GM18505 (cell line): Measurements from ENCODE around the gene TSPAN9.

Experiments used
- ATAC-seq: cut with Tn5 transposase; IDR thresholded peaks from one replicate; pipeline ENCODE4 v1.9.1; 2021; ENCODE audit not compliant: unreplicated experiment
- POLR2A ChIP-seq: IDR thresholded peaks from 4 replicates; pipeline ENCODE4 v1.6.1; 2011; ENCODE audit warnings: borderline replicate concordance; ENCODE audit not compliant: insufficient read depth, insufficient read length; ENCODE audit errors: extremely low read depth

TSPAN9 gene

DNA sequence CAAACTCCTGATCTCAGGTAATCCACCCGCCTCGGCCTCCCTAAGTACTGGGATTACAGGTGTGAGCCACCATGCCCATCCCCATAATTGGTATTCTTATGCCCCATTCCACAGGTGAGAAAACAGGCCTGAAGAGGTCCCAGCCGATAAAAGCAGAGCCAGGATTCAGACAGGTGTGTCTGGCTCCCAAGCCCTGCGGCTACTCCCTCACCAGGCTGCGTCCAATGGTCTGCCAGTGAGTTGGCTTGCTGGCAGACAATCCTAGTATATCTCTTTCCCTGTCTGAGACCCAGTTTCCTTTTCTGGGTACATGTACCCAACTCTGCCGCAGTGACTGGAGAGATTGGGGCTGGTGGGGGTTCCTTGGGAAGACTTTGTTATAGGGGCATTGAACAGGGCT, 1.9 kb upstream of the TSPAN9 start:
- no peak for ATAC-seq
- TF ChIP-seq POLR2A: no peak

- ATAC-seq: no peak
- no peak for TF ChIP-seq POLR2A
Observed at GRCh38 chr12:3077572-3078081, 448 bp downstream of the TSPAN9 start.

DNA sequence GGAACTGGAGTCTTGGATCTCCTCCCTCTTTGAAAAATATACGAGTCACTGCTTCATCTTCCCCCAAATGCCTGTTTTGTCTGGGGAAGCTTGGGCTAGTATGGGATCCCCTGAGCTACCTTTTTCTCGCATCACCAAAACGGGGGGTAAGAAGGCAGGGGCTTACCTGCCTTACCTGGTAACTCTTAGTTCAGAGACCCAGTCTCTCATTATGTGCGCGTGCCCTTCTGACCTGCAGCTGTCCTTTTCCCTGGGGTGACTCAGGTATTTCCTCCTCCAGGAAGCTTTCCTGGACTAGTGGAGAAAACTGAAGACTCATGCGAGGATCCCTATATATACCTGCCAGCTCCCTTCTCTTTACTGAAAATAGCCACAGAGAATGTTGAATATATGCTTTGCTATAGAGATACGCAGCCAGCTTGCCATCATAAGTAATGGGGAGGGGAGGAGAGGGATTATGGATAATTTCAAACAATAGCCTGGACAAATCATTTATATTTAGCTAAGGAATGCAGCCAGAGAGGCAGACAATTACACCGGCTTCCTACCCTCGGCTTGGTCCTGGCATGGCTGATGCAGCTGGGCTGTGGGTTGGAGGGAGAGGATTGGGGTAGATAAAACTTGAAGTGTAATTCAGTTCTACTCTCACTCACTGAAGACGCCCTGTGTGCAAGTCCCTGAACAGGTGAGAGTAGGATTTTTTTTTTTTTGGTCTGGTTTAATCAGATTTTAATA, 1.1 kb downstream of the TSPAN9 start:
- no peak for ATAC-seq
- no peak for TF ChIP-seq POLR2A

DNA sequence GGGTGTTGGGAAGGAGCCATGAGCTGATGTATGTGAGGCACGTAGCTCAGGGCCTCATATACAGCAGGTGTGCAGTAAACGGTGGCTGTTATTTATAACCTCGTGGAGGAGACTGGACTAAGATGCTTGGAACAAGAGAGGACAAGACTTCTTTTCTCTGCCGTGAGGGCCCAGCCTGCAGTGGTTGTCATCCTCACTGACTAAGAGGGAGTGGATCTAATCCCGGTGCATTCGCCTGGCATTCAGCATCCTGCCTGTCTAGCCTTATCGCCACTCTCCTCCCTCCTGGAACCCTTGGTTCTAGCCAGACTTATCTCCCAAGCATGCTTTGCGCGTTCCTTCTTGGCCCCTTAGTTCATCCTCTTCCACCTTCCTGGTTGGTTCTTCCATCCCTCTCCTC, 3.9 kb downstream of the TSPAN9 start:
- ATAC-seq: no peak
- TF ChIP-seq POLR2A: no peak

GRCh38 chr12:3081886-3082285, 4.7 kb downstream of the TSPAN9 start:
- ATAC-seq: no peak
- no peak for TF ChIP-seq POLR2A

- no peak for TF ChIP-seq POLR2A
- ATAC-seq: no peak
Observed at GRCh38 chr12:3083241-3083920, 6.2 kb downstream of the TSPAN9 start.

DNA sequence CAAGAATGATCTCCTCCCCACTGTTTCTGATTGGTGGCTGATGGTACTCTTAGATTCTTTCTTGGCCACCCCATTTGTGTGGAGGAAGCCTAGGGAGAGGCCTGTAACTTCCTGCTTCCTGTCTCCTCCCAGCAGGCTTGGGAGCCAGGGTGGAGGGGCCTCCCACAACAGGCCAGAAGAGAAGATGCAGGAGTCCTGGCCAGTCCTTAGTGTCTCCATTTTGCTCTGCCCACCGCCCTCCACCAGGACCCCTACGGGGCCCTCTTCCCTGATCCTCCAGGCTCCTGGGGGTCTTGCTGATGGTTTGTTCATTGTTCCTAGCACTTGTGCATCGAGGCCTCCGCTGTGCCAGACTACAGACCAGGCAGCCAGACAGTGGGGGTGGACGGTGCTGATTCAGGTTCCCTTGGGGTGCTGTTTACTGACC, 6.8 kb downstream of the TSPAN9 start:
- TF ChIP-seq POLR2A: no peak
- ATAC-seq: no peak

- no peak for ATAC-seq
- no peak for TF ChIP-seq POLR2A
Observed at GRCh38 chr12:3084742-3085141, 7.6 kb downstream of the TSPAN9 start.

GRCh38 chr12:3085341-3086139, 8.4 kb downstream of the TSPAN9 start:
- TF ChIP-seq POLR2A: no peak
- ATAC-seq: no peak

DNA sequence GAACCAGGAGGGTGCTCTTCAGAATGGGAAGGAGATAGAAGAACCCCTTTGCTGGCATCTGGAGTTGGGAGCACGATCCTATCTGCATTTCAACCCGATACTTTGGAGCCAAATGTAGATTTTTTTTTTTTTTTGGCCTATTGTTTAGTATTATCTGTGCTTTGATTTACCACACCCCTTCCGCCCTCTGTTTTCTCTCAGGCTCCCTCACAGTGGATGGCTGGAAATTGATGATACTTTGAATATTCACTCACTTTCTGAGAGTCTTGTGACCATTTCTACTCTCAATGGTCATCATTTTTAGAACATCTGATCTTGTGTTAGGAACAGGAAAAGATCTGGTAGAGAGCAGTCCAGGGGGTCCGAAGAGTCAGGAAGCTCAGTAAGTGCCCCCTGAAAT, 9.0 kb downstream of the TSPAN9 start:
- TF ChIP-seq POLR2A: no peak
- ATAC-seq: no peak

DNA sequence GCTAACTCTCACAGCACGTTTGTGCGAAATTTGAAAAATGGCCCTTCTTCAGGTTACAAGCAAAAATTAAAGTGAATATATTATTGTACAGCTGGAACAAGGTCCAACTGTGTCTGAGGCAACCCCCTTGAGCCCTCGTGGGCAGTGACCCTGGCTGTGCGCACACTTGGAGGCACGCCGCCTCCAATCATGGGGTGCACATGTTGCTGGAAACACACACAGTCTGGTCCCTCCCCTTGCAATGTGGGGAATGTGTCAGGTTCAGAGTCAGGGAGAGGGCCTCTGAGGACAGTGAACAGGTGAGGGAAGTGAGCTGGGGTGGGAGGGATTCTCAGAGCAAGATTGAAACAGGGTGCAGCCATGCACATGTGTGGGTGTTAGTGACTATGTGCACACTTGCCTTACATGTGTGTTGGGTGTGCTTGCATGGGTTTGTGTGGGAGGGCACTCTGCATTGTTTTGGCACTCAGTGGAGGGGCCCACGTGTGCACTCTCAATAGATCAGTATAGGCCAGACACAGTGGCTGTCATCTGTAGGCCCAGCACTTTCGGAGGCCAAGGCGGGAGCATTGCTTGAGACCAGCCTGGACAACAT, 9.6 kb downstream of the TSPAN9 start:
- TF ChIP-seq POLR2A: no peak

DNA sequence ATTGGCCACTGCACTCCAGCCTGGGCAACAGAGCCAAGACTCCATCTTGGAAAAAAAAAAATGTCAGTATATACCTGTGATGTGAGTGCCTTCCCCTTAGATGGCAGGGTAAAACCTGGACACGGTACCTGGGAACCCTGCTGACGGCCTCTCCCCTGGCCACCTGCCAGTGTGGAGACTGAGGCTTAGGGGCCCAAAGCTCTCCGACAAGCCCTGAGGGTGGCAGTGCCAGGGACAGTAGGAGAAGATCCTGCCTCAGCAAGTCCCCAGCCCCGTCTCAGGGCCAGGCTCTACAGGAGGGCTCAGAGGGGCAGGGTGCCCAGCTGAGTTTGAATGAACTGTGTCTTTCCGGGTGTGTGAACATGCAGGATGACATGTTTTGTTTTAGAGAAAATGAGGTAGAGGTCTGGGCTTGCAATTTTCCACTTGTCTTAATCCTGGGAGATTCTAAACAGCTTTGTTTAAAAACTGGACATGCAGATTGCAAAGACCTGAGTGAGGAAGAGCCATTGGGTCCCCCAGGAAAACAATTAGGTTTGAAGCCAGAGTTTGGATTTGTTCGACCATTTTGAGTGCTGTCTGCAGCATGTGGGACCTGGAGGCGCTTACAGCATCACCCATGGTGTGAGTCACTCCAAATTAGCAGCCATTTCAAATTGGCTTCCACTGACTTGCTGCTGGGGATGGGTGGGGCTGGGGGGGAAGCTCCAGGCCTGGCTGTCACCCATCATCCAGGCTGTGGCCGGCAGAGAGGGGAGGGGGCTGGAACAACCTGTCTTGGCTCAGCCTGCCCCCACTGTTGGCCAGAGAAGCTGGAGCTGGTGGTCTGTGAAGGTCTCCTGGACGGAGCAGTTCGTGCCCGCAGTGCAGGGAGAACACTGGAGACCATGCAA, 10.8 kb downstream of the TSPAN9 start:
- no peak for TF ChIP-seq POLR2A
- no peak for ATAC-seq

More for the DNA sequence above, 9.6 kb downstream of the TSPAN9 start:
- no peak for ATAC-seq
